ENCODE results near the gene KLHL26. TPM values are rescaled to one million over a fixed set of nuclear protein-coding genes. Genes with fewer than 3 reads are reported as not detected.

Gene KLHL26
- total RNA-seq, 4 donors from 2014 or later: 13.4 to 20.2 (median 15.9) TPM

- intact Hi-C loops (cut with DNase I): no loop called here
- Histone ChIP-seq H3K27me3 (no peaks in the 10 kb centered on the region), H3K36me3 (no peaks in the 10 kb centered on the region), H3K4me3 (replicated peaks in 1 of 3) (no peak overlapping the region), H3K4me1 (peaks cover 9 to 13% of the 10 kb centered on the region in 2 donors), H3K27ac (no peak overlapping the region), H3K9me3 (no peaks in the 10 kb centered on the region)
- WGBS, 2 donors: 90 to 91% methylated on average over 9 to 16 of the region's 16 CpGs
- no peak for DNase-seq
- TF ChIP-seq POLR2A (IDR thresholded peaks at IDR 0.05): no peak
- TF ChIP-seq, protein P1, sequence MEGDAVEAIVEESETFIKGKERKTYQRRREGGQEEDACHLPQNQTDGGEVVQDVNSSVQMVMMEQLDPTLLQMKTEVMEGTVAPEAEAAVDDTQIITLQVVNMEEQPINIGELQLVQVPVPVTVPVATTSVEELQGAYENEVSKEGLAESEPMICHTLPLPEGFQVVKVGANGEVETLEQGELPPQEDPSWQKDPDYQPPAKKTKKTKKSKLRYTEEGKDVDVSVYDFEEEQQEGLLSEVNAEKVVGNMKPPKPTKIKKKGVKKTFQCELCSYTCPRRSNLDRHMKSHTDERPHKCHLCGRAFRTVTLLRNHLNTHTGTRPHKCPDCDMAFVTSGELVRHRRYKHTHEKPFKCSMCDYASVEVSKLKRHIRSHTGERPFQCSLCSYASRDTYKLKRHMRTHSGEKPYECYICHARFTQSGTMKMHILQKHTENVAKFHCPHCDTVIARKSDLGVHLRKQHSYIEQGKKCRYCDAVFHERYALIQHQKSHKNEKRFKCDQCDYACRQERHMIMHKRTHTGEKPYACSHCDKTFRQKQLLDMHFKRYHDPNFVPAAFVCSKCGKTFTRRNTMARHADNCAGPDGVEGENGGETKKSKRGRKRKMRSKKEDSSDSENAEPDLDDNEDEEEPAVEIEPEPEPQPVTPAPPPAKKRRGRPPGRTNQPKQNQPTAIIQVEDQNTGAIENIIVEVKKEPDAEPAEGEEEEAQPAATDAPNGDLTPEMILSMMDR (IDR thresholded peaks at IDR 0.05): no peak
Measured at GRCh38 chr19:18687740-18688465, 51.1 kb downstream of the KLHL26 start.

DNA sequence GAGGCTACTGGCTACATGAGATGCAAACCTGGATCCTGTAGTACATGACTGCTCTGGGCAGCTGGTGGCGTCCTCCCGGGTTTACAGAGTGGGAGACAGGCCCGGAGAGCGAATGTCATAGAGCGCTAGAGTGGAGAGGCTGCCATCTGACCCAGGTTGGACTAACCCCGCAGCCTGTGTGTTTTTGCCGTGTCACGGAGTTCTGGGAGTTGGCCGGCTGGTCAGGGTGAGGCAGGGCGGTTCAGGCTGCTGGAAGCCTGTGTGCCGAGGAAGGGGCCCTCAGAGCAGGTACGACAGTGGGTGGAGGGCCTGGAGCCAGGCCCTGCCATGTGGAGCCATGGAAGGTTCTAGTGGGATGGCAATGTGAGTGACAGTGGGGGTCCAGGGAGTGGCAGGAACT, 59.2 kb downstream of the KLHL26 start:
- Histone ChIP-seq H3K4me1 (peaks cover 18 to 35% of the 10 kb centered on the region in 2 donors), H3K36me3 (no peaks in the 10 kb centered on the region), H3K9me3 (no peaks in the 10 kb centered on the region), H3K4me3 (replicated peaks in 1 of 3) (no peak overlapping the region), H3K27me3 (no peaks in the 10 kb centered on the region), H3K27ac (no peak overlapping the region)
- no peak for DNase-seq
- WGBS, 2 donors: 93 to 95% methylated on average over 10 to 12 of the region's 12 CpGs
- intact Hi-C loops (cut with DNase I): no loop called here
- TF ChIP-seq, protein P1 (IDR thresholded peaks at IDR 0.05): no peak
- no peak for TF ChIP-seq POLR2A (IDR thresholded peaks at IDR 0.05)

GRCh38 chr19:18697680-18698079, 60.9 kb downstream of the KLHL26 start:
- intact Hi-C loops (cut with DNase I): no loop called here
- H3K4me1 ChIP-seq: peaks cover 22 to 47% of the 10 kb centered on the region in 2 donors
- no peaks in the 10 kb centered on the region for H3K27me3 ChIP-seq
- 61 to 75% methylated on average over 3 of the region's 3 CpGs for WGBS, 2 donors
- no peak for TF ChIP-seq POLR2A (IDR thresholded peaks at IDR 0.05)
- TF ChIP-seq, protein P1 (IDR thresholded peaks at IDR 0.05): no peak
- DNase-seq: peak; percentile 90 to 91
- no peaks in the 10 kb centered on the region for H3K9me3 ChIP-seq
- H3K27ac ChIP-seq: no peak overlapping the region
- no peaks in the 10 kb centered on the region for H3K36me3 ChIP-seq
- no peak overlapping the region for H3K4me3 ChIP-seq (replicated peaks in 1 of 3)

DNA sequence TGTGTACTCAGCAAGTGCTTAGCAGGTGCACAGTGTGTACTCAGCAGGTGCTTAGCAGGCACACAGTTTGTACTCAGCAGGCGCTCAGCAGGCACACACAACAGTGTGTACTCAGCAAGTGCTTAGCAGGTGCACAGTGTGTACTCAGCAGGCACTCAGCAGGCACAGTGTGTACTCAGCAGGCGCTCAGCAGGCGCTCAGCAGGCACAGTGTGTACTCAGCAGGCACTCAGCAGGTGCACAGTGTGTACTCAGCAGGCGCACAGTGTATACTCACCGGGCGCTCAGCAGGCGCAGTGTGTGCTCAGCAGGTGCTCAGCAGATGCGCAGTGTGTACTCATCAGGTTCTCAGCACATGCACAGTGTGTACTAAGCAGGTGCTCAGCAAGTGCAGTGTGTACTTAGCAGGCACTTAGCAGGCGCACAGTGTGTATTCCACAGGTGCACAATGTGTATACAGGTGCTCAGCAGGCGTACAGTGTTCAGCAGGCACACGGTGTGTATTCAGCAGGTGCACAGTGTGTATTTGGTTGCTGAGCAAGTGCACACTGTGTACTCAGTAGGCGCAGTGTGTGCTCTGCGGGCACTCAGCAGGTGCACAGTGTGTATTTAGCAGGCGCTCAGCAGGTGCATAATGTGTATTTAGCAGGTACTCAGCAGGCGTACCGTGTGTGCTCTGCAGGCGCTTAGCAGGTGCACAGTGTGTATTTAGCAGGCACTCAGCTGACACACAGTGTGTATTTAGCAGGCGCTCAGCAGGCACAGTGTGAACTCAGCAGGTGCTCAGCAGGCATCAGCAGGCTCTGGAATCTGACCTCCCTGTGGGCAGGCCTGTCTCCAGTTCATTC, 61.7 kb downstream of the KLHL26 start:
- peaks cover 22 to 47% of the 10 kb centered on the region in 2 donors for H3K4me1 ChIP-seq
- no peaks in the 10 kb centered on the region for H3K36me3 ChIP-seq
- peak overlapping the region in 1 of 3 donors; percentile 90 for H3K27ac ChIP-seq
- intact Hi-C loops (cut with DNase I): no loop called here
- no peak overlapping the region for H3K4me3 ChIP-seq (replicated peaks in 1 of 3)
- TF ChIP-seq, protein P1 (IDR thresholded peaks at IDR 0.05): no peak
- TF ChIP-seq POLR2A (IDR thresholded peaks at IDR 0.05): no peak
- no peaks in the 10 kb centered on the region for H3K9me3 ChIP-seq
- DNase-seq: peak; percentile 34 to 54
- WGBS, 2 donors: 86 to 96% methylated on average over 9 to 11 of the region's 18 CpGs
- H3K27me3 ChIP-seq: no peaks in the 10 kb centered on the region

Data from thyroid gland (tissue), 4 donors.